CD4-positive, alpha-beta T cell treated with Interleukin-10 for 1 hour (primary cell): ENCODE data around the gene GALNT17.

ENCODE experiments used
- DNase-seq: peaks from one replicate; pipeline ENCODE4 v3.0.0-alpha.2; 2020

GALNT17 gene

DNA sequence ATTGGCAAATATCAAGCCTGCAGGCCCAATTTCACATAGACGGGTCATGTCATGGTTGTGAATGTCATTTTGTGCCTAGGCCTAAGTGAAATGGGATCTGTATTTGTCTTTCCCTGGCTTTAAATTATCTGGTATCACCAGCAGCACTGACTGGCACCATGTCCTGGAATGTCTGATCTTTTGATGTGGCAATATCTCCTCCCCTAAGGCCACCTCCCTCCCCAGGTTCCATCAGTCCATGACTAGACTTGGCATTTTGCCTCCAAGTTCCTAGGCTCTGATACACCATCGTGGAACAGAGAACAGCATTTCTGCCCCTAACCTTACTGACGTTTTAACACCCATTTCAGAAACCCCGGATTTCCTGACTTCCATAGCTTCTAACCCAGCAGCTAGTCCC, 513.9 kb downstream of the GALNT17 start:
- no peak for DNase-seq

DNA sequence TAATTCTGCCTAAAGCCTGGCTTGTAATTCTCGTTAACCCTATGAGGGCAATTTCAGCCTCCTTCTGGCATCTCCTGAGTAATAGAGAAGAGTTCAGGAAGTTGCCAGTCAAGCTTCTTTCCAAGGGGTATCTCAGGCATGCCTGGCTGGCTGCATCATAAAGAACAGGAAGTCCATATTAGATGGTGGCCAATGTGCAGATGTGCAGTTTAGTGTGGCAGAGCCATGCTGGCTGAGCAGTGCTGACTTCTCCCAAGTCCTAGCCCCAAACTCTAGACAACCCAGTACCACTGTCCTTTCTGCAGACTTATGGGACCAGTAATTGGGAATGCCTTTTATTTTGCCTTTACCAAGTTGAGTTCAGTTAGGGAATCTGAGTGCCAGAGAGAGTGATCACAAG, 517.9 kb downstream of the GALNT17 start:
- no peak for DNase-seq

DNA sequence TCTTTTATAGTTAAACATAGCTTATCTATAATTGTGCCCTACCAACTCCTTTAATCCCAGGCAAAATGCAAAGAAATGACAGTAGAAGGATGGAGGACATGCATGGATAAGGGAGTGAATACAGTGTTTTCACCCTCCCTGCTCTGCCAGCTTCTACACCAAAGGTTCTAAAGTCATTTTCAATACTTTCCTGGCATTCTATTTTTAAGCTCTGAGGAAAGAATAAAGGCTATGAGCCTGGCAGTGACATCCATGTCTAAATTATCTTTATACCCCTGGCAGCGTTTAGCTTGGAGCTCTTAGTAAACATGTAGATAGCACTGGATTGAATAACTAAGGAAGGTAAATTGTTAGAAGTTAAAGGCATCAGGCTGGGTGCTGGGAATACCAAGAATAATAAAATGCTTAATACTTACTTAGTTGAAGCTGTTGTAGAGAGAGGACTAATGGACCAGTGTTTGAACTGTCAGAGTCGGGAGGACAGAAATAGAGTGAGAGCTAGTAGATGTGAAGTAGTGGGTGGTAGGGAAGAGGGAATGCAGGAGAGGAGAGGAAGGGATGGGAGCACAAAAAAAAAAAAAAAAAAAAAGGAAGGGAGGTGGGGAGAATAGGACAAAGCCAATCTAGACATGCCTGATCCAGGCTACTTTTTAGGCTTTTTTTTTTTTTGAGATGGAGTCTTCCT, 518.9 kb downstream of the GALNT17 start:
- no peak for DNase-seq

DNA sequence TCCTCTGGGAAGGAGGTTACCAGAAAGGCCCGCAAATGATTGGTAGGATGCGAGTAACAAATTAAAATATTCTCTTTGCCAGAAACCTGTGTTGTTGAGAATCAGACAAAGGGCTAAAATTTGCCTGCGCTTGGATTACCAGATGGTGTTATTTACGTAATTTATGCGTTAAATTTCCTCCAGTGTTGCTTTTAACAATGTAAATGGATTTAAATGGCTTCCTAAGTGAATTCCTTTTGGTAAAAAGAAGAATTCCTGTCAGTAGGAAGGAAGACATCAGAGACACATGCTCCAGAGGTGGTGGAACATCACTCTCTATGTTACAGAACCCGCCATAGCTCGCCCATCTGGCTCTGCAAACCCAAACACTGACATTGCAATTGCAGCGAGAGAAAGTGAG, 520.6 kb downstream of the GALNT17 start:
- DNase-seq = no peak

DNA sequence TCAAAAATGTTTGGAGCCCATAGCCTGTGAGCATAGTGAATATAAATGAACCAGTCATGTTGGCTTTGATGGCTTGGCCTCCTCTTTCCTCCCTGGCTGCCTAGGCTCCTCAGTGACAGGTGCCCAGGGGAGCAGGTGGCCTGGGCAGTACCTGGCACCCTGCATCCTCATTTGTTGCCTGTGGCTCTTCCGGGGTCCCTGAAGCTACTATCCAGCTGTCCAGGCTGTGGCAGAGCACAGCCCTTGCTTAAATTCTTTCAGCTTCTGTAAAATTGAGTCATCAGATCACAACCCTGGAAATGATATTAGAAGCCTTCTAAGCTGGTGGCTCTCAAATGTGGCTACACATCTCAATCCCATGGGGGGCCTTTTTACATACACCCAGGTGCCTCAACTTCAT, 525.4 kb downstream of the GALNT17 start:
- no peak for DNase-seq

DNA sequence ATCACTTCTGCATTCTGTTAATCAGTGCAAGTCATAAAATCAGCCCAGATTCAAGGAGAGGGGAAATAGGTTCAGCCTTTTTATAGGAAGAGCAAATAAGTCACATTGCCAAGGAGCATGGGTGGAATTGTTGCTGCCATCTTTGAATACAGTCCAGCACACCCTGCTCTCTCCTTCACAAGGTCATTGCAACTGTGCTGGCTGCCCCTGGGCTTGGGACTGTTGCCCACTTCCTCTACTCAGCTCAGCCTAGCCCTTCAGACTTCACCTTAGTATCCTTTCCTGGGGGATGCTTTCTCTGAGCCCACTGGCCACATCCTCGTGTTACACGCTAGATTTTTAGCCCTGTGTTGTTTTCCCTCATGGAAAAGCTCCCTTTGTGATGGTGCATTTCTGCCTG, 527.7 kb downstream of the GALNT17 start:
- no peak for DNase-seq

DNA sequence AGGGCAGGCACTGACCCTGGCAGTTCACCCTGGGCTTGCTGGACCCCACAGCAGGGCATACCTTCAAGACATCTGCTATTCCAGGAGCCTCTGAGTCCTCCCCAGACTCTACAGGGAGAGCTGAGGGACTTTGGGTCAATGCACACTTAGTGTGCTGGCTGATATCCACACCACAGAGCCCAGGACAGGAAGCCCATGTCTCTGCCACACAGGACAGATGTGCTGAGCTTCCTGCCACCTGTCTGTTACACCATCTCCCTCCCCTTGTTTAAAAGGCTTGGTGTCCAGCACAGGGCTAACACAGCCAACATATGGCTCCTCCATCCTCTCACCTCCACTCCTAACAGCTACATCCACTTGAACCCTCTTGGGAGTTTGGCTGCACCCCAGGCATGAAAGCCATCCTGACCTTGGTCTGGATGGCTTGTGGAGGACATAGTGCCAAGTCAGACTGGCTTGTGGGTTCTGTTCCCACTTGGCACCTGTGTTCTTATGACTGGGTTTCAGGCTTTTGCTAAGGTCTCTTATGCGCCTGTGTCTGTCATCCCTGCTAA, 529.8 kb downstream of the GALNT17 start:
- no peak for DNase-seq

DNA sequence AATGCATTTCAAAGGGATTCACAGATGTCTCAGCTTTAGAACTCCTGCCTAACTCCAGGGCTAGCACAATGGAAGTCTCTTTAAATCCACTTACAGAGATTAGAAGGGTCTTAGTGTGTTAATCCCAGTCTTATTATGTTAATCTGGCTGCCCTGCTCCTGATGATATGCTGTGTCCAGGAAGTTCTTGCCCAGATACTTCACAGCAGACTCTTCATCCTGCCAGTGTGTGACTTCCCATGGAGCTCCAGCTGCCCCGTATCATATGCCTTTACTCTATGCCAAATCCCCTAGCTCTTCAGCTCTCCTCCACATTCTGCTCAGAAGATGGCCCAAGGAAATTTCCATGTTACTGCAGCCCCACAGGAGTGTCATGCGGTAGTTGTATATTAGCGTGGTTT, 533.8 kb downstream of the GALNT17 start:
- DNase-seq = no peak

DNA sequence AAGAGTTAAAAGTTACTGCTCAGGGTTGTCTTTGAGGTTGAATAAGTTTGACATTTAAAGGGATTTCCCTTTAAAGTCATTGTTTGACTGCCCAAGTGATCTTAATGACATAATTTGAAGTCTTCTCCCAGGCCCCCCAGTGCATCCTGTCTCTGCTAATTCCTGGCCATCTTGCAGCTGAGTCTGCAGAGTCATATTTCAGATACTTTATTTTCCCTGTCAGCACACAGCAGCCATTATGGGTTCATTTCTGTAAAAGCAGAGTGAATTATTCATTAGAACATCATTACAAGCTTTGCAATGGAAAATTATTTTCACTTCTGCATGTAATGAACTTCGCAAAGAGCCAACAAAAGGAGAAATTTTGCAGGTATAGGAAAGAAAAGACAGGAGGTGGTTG, 536.6 kb downstream of the GALNT17 start:
- no peak for DNase-seq

DNA sequence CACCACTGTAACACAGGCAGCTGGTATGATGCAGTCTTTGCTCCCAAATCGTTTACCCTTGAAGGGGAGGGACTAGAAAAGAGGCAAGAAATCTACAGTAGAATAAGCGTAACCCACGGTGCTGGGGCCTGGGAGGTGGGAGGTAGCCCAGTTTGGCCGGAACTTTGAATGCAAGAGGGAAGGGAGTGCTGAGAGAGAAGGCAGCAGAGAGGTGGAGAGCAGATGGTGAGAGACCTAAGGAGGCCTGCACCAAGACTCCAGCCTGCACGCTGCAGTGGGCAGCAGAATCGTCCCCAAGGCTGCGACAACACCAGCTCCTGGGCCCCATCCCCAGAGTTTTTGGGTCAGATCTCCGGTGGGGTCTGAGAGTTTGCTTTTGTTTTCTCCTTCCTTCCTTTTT, 547.5 kb downstream of the GALNT17 start:
- DNase-seq = no peak

DNA sequence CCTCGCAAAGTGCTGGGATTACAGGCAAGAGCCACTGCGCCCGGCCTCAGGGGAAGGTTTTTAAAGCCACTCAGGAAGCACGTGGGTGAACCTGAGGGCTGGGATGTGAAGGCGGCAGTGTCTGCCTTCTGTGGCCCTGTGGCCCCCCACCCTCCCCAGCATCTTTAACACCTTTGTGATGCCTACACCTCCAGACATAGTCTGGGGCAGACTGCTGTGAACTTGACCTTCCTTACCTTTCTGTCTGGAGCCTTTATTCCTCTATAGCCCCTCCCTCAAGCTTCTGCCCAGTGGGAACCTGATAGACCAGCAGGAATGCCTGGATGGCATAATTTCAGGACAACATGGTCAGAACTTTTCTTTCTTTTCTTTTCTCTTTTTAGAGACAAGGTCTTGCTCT, 550.2 kb downstream of the GALNT17 start:
- DNase-seq = no peak

DNA sequence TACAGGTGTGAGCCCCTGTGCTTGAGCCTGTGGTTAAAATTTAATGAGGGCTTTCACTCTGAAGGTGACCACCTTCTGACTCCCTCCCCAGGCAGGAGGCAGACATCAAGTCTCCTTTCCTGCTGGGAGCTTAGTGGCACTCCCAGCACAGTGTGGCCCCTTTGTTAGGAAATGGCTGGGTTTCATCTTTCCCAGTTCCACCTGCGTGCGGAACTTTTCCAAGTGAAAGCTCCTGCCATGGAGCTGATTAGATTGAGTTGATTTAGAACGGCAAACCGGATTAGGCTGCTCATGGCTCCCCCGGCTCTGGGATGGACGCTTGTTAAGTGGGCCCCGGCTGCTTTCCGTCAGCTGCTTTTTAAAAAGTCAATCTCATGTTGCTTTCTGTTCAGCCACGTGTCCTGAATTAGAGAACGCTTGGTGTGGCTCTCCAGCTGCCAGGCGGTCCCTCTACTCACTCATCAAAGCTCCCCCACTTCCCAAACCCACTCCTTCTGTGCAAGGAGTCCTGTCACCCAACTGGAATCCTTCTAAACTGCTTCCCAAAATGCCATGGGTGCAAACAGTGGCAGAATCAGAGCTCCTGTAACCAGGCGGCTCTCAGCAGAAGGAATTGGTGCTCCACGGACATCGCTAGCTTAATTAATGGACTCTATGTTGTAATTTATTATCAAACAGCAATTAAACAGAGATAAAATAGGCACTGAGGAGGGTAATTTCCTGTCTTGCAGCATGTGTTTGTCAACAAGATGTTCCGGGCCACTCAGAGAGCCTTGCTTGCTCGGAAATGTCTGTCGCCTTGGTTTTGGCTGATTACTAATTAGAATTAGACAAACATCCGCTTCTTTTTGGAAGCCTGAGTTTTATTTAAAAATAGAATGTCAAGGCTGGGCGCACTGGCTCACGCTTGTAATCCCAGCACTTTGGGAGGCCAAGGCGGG, 551.2 kb downstream of the GALNT17 start:
- DNase-seq = no peak

DNA sequence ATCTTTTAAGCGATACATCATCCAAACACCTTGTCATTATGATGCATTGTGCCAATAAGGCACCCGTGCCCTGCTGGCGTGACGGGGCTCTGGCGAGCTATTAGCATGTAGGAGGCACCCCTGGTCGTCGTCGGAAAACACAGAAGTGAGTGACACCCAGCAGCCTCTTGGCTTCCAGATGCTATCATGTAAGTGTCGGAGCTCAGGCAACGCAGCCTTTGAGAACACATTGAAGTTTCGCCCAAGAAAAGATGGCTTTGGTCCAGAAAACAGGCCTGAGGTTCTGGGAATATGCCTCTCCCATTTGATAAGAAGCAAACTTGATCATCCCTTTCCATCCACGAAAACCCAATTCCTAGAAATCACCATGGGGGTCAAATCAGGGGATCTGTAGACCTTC, 555.3 kb downstream of the GALNT17 start:
- no peak for DNase-seq

DNA sequence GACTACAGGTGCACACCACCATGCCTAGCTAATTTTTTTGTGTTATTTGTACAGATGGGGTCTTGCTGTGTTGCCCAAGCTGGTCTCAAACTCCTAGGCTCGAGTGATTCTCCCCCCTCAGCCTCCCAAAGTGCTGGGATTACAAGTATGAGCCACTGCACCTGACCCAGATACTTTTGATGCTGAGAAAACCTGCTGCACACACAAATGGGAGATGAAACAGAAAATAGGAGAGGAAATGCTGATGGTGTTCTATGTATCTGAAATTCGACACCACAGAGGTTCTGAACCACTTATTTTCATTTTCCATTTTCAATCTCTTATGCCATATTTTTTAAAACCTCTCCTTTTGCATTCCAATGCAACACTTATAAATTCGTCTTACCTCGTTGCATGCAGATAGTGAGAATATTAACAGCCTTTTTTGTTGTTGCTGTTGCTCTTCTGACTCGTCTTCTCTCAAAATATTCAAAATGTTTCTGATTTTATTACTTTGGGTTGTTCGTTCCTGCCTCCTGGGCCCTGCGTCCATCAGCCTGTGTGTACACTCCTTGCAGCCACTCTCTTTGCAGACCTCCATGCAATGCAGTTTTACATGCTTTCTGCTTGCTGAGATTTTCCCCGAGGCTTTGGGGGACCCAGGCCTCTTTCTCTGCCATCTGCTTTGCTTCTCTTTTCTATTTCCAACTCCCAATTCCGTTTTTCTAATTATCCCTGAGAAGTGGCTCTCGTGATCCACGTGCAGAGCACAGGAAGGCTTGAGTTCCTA, 556.1 kb downstream of the GALNT17 start:
- no peak for DNase-seq

DNA sequence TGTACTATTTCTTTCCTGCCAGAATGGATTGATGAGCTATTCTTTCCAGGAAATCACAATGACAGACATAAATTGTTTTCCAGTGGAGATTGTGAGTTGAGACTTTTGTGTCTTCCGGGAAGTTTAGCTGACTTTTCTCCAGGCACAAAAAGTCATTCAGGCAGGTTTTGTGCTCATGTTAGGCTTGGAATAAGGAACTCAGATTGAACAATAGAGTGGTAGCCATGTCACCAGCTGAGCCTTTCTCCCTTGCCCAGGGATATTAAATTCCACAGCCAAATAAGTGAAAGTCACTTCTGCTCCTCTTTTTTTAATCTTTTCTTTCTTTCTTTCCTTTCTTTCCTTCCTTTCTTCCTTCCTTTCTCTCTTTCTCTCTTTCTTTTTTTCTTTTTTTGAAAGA, 559.6 kb downstream of the GALNT17 start:
- no peak for DNase-seq

DNA sequence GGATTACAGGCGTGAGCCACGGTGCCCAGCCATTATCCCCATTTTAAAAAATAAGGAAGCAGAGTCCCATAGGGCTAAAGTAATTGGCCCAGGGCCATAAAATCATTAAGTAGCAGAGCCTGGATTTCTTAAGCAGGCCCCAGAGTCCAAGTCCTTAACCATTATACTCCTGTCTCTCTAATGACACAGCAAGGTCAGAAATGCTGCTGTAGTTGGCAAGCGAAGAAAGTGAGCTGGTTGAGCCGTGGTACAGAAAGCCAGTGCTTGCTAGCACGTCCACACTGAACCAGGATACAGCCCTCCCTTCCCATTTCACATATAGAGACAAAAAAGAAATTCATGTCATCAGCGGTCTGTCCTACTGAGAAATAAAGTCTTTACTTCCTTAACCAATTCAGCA, 562.7 kb downstream of the GALNT17 start:
- no peak for DNase-seq

DNA sequence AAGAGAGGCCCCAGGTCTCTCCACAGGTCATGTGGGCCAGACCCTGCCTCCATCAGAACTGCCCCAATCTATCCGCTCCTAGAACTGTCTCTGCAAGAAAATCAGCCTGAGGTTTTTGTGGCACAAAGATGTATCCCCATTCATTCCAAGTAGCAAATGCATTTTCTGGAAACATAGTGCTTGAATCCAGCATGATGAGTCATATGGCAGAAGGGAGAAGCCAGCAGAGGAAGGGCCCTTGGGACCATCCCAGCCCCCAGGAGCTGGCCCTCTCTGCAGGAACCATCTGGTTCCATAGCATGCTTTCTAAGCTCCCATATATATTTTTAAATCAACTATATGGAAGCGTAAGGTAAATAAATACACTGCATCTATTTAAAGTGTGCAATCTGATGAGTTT, 563.2 kb downstream of the GALNT17 start:
- DNase-seq = no peak

DNA sequence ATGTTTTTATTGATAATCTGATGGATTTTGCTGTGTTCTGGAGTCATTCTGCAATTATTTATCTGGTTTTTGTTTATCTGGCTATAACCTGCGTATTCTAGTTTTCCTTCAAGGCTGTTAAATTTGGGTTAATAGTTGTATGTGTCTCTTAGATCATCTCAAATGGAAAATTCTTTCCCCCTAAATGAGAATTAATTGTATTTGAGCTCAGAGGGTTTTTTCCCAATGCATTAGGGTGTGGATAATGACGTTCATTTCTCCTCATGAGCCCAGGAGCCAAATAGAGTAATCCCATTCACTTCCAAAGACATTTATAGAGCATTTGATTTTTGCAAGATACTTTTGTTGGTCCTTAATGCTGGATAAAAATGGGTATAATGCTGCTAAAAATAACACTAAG, 564.6 kb downstream of the GALNT17 start:
- no peak for DNase-seq

DNA sequence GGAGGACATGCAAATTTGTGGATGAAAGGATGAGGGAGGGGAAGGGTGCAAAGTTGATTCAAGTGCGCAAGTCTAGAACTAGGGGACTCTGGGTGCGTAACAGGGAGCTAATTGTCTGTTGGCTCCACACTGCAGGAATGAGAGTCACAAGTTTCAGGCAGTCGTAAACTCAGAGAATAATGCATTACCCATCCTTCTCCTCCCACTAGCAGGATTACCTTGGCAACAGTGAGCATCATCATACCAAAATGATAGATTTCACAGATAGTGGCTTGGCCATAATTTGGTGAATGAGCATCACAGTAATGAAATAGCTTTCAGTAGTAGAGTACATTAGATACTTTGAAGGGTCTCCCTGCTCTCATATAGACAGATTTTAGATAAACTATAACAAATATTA, 565.5 kb downstream of the GALNT17 start:
- no peak for DNase-seq

DNA sequence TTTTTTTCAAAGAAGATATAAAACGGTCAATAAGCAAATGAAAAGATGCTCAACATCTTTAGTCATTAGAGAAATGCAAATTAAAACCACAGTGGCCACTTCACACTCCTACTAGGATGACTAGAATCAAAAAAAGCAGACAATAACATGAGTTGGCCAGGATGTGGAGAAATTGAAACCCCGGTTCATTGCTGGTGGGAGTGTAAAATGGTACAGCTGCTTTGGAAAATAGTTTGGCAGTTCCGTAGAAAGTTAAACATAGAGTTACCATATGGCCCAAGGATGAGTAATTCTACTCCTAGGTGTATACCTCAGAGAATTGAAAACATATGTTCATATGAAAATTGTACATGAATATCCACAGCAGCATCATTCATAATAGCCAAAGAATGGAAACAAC, 573.3 kb downstream of the GALNT17 start:
- DNase-seq = no peak

DNA sequence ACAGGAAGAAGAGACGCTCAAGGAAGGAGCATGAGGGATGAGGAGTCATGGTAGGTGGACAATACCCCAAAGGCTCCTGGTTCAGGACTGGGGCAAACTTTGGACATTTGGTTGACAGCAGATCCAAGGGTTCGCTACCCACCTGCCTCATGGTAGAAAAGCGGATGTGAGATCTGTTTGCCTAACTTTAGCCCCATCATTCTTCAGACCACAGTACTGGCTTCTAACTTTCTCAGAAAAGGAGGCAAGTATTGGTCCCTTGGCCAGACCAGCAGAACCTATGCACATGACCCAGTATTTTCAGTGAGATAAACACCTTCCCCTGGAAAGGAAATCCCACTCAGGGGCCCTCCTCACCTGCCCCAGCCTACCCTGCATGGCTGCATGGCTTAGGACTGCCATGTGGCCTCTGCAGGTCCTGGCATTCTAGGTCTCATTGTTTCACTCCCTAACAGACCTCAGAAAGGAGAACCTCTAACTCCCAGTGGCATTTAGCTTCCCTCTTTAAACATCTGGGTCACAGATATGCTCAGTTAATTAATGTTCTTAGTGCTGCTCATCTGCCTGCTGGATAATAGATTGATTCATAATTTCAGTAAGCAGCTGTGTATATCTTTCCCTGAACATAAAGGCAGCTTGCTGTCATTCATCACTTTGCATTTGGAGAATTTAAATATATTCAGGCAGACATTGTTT, 574.1 kb downstream of the GALNT17 start:
- no peak for DNase-seq

DNA sequence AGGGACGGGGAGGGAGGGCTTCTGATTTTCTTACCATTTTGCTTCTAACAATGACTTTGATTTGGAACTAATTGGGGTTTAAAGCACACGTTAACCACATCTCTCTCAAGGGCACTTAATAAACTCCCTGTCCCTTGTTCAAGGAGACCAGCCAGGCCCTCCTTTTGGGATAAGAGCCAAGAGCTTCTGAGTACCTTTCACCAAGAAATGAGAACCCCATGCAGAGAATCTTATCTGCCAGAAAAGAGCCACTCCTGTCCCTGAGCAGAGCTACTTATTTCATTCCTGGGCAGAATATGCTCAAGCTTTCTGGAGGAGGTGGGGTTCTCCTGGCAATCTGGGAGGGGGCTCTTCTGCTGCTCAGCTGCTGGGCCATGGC, 574.6 kb downstream of the GALNT17 start:
- no peak for DNase-seq

DNA sequence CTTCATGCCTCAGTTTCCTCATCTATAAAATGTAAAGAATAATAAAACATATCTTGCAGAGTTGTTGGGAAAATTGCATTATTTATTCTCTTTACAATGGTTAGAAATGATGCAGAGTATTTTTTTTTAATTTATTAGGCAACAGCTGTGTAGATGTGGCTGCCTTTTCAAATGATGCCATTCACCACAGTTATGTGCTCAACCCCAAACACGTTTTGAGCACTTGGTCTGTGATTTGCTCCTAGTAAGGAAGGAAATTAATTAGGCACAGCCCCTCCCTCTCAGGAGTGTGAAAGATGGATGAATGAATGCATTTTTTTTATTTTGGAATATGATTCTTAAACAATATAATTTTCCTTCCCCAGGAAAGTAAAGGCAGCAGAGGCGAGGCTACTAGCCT, 575.1 kb downstream of the GALNT17 start:
- no peak for DNase-seq
